Vagina (tissue), 2 donors: Measurements from ENCODE around the gene CMIP. TPM values are rescaled to one million over a fixed set of nuclear protein-coding genes. Genes with fewer than 3 reads are reported as not detected.

Source experiments
- DNase-seq, 2 donors: peaks; one replicate each; pipeline ENCODE4 v3.0.0-alpha.2; 2017; ENCODE audit errors: extremely low spot score in 2 of 2
- H3K27ac ChIP-seq: fragments of 200-600 bp; sonication (generic); one replicate; pipeline ENCODE4 v1.5.1; 2019
- H3K27me3 ChIP-seq: fragments of 200-600 bp; sonication (generic); one replicate; pipeline ENCODE4 v1.5.1; 2019
- H3K36me3 ChIP-seq, 2 donors: fragments of 200-600 bp; sonication (generic); one replicate each; pipeline ENCODE4 v1.5.1; 2017 to 2019
- H3K4me1 ChIP-seq: fragments of 200-600 bp; sonication (generic); one replicate; pipeline ENCODE4 v1.5.1; 2019
- H3K4me3 ChIP-seq, 2 donors: fragments of 200-600 bp; sonication (generic); 1 replicate in 1 of 2; 2 replicates in 1 of 2; pipeline ENCODE4 v1.5.1; 2016 to 2019
- H3K9me3 ChIP-seq: fragments of 200-600 bp; sonication (generic); one replicate; pipeline ENCODE4 v1.5.1; 2019
- POLR2A ChIP-seq, 2 donors: fragments of 450-650 bp; IDR thresholded peaks; one replicate each; pipeline ENCODE4 v1.6.1; 2017; ENCODE audit warnings: antibody characterized with exemption in 2 of 2, mild to moderate bottlenecking in 2 of 2, moderate library complexity in 2 of 2
- POLR2AphosphoS5 ChIP-seq, 2 donors: sonication (generic); formaldehyde crosslinking; IDR thresholded peaks; one replicate each; pipeline ENCODE4 v1.9.0; 2017; ENCODE audit warnings: antibody characterized with exemption in 2 of 2, mild to moderate bottlenecking in 2 of 2, low read depth in 1 of 2; ENCODE audit not compliant: insufficient read depth in 1 of 2
- intact Hi-C: fragments of 100-400 bp; cut with DNase I; formaldehyde crosslinking; loops from one replicate; pipeline ENCODE4 v1.15.1; 2023
- total RNA-seq: library from RNA; depleted of rRNA; stranded (reverse); fragments of >200 nt; gene quantifications from one replicate; pipeline ENCODE4 v1.2.3, GENCODE V29; 2016
- TF ChIP-seq, protein P1 (sequence below), 3 experiments: fragments of 450-650 bp in 2 of 3; fragments of 200-600 bp in 1 of 3; sonication (generic) in 1 of 3; IDR thresholded peaks; one replicate each; pipeline ENCODE4 v1.5.1; 2017 to 2019; ENCODE audit warnings: antibody characterized with exemption in 3 of 3, mild to moderate bottlenecking in 2 of 3, moderate library complexity in 2 of 3

CMIP gene
- total RNA-seq, 1 donor from 2014 or later, result 66.3 TPM

DNA sequence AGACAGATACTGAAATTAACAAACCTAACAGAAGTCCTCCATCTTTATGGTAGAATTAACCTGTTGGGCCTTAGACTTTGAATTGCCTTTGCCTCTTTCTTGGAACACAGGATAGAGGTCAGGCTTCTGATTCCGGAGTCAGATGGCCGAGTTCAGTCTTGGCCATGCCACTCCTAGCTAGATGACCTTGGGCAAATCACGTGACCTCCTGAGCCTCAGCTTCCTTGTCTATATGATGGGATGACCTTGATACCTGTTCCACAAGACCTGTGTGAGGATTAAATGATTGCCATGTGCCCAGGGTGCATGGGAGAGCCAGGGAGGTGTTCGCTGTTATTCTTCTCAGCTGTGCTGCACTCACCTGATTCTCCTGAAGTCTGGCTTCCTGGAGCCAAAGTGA is 161.4 kb downstream of the CMIP start:
- Histone ChIP-seq H3K27ac (no peak overlapping the region), H3K9me3 (no peaks in the 10 kb centered on the region), H3K27me3 (no peaks in the 10 kb centered on the region), H3K4me3 (no peak overlapping the region), H3K36me3 (no peaks in the 10 kb centered on the region), H3K4me1 (peaks cover 68% of the 10 kb centered on the region)
- intact Hi-C loops, result loop anchor here (5.0 kb wide), 1 partner anchor 159 kb away; no protein-coding TSS in a partner anchor
- TF ChIP-seq, protein P1, sequence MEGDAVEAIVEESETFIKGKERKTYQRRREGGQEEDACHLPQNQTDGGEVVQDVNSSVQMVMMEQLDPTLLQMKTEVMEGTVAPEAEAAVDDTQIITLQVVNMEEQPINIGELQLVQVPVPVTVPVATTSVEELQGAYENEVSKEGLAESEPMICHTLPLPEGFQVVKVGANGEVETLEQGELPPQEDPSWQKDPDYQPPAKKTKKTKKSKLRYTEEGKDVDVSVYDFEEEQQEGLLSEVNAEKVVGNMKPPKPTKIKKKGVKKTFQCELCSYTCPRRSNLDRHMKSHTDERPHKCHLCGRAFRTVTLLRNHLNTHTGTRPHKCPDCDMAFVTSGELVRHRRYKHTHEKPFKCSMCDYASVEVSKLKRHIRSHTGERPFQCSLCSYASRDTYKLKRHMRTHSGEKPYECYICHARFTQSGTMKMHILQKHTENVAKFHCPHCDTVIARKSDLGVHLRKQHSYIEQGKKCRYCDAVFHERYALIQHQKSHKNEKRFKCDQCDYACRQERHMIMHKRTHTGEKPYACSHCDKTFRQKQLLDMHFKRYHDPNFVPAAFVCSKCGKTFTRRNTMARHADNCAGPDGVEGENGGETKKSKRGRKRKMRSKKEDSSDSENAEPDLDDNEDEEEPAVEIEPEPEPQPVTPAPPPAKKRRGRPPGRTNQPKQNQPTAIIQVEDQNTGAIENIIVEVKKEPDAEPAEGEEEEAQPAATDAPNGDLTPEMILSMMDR (IDR thresholded peaks at IDR 0.05), result no peak
- no peak for TF ChIP-seq POLR2AphosphoS5 (IDR thresholded peaks at IDR 0.05; ENCODE audit: insufficient read depth in 1 of 2, low read depth in 1 of 2)
- TF ChIP-seq POLR2A (IDR thresholded peaks at IDR 0.05), result no peak
- DNase-seq, result no peak

DNA sequence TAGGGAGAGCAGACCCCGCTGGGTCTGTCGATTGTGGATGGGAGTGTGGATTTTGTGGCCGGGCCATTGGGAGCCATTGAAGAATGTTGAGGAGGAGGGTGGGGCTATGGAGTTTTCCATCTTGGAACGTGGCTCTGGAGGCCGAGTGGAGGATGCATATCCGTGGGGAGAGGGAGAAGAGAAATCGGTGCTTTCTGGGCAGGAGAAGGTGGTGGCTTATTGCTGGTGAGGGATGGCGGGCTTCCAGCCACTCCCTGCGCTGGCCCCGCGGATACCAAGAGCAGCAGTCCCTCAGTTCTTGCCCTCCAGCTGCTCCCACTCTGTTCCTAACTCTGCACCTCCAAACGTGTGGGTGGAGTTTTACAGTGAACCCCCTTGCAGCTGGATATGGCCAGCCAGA is 162.4 kb downstream of the CMIP start:
- Histone ChIP-seq H3K27me3 (no peaks in the 10 kb centered on the region), H3K4me3 (no peak overlapping the region), H3K4me1 (peaks cover 66% of the 10 kb centered on the region), H3K9me3 (no peaks in the 10 kb centered on the region), H3K27ac (no peak overlapping the region), H3K36me3 (no peaks in the 10 kb centered on the region)
- intact Hi-C loops, result loop anchor here (5.0 kb wide), 1 partner anchor 160 kb away; no protein-coding TSS in a partner anchor
- DNase-seq, result no peak
- no peak for TF ChIP-seq POLR2AphosphoS5 (IDR thresholded peaks at IDR 0.05; ENCODE audit: insufficient read depth in 1 of 2, low read depth in 1 of 2)
- TF ChIP-seq, protein P1 (IDR thresholded peaks at IDR 0.05), result no peak
- TF ChIP-seq POLR2A (IDR thresholded peaks at IDR 0.05), result no peak

DNA sequence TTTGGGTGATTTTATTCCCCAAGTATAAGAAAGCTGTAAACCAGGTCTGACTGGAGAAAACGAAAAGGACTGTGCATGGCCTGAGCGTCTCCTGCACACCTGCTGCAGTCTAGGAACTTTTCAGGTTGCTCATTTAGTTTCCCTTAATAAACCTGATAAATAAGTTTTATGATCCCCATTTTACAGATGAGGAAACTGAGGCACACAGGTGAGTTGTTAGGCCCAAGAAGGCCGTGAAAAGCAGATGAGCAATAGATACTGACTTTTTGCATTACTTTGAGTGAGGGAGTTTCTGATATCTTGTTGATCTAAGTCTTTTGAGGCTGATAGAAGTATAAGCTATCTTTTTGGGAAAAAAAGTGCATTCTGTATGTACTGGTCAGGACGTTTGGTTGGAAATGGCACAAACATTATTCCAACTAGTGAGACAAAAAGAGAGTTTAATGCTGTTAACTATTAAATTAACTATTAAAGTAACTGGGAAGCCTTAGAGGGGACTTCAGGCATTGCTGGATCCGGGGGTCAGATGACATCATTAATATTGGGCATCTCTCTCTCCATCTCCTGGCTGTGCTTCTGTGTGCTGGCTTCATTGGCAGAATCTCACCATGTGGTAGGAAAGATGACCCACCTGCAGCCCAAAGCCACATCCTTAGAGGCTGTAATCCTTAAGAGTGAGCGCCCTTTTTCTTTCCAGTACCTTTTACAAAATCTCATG is 163.4 kb downstream of the CMIP start:
- intact Hi-C loops, result loop anchor here (5.0 kb wide), 1 partner anchor 161 kb away; no protein-coding TSS in a partner anchor
- H3K4me1 ChIP-seq, result peaks cover 67% of the 10 kb centered on the region
- no peaks in the 10 kb centered on the region for H3K9me3 ChIP-seq
- no peak for DNase-seq
- no peak overlapping the region for H3K4me3 ChIP-seq
- peak overlapping the region; percentile 77 for H3K27ac ChIP-seq
- TF ChIP-seq POLR2A (IDR thresholded peaks at IDR 0.05) (no peak), POLR2AphosphoS5 (IDR thresholded peaks at IDR 0.05; ENCODE audit: insufficient read depth in 1 of 2, low read depth in 1 of 2) (no peak)
- TF ChIP-seq, protein P1 (IDR thresholded peaks at IDR 0.05), result no peak
- no peaks in the 10 kb centered on the region for H3K27me3 ChIP-seq
- H3K36me3 ChIP-seq, result no peaks in the 10 kb centered on the region

DNA sequence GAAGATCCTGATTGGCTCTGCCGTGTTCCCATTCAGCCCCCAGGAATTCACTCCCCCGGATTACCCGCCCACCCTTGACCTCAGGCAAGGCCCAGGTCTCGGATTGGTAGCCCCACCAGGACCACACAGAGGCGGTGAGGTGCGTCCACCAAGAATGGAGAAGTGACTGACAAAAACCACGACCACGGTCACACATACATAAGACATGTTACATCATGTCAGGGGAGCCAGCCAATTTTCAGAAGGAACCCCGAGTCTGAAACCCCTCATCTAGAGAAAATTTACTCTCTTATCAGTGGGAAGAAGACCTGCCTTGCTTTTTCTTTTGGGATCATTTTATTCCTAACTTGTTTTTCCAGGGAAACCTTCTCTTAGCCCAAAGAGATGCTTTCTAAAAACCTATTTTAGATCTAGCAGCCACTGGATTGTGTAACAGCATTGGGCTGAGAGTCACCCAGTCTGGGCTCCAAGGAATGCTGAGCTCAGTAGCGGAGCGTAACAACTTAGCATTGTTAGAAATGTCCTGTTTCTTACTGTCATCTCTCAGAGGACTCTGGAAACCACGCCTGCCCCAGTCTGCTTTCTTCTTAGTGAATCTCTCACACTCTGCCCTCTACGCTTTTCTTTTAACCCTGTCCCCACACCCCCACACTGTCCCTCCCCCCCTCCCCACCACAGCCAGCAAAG is 164.1 kb downstream of the CMIP start:
- no peaks in the 10 kb centered on the region for H3K27me3 ChIP-seq
- no peaks in the 10 kb centered on the region for H3K9me3 ChIP-seq
- no peak overlapping the region for H3K4me3 ChIP-seq
- intact Hi-C loops, result loop anchor here (5.0 kb wide), 1 partner anchor 161 kb away; no protein-coding TSS in a partner anchor
- H3K36me3 ChIP-seq, result no peaks in the 10 kb centered on the region
- peaks cover 74% of the 10 kb centered on the region for H3K4me1 ChIP-seq
- peak overlapping the region; percentile 77 for H3K27ac ChIP-seq
- DNase-seq, result no peak
- TF ChIP-seq, protein P1 (IDR thresholded peaks at IDR 0.05), result no peak
- TF ChIP-seq POLR2A (IDR thresholded peaks at IDR 0.05) (no peak), POLR2AphosphoS5 (IDR thresholded peaks at IDR 0.05; ENCODE audit: insufficient read depth in 1 of 2, low read depth in 1 of 2) (no peak)
